ENCODE measurements around the gene SLC66A1.

SLC66A1 gene

GRCh38 chr1:19343617-19344350, 31.7 kb downstream of the SLC66A1 start:
- no peak for DNase-seq (ENCODE audit: low read depth)

GRCh38 chr1:19344372-19344810, 32.3 kb downstream of the SLC66A1 start:
- DNase-seq (ENCODE audit: low read depth): peak; percentile 44

- no peak for DNase-seq (ENCODE audit: low read depth)
Observed at GRCh38 chr1:19344831-19345230, 32.7 kb downstream of the SLC66A1 start.

- no peak for DNase-seq (ENCODE audit: low read depth)
Observed at GRCh38 chr1:19345391-19345790, 33.3 kb downstream of the SLC66A1 start.

GRCh38 chr1:19346026-19346425, 33.9 kb downstream of the SLC66A1 start:
- no peak for DNase-seq (ENCODE audit: low read depth)

GRCh38 chr1:19347533-19348172, 35.5 kb downstream of the SLC66A1 start:
- no peak for DNase-seq (ENCODE audit: low read depth)

- no peak for DNase-seq (ENCODE audit: low read depth)
Observed at GRCh38 chr1:19348441-19349198, 36.5 kb downstream of the SLC66A1 start.

- no peak for DNase-seq (ENCODE audit: low read depth)
Observed at GRCh38 chr1:19349999-19350398, 37.9 kb downstream of the SLC66A1 start.

GRCh38 chr1:19350566-19350965, 38.4 kb downstream of the SLC66A1 start:
- no peak for DNase-seq (ENCODE audit: low read depth)

GRCh38 chr1:19351873-19352272, 39.7 kb downstream of the SLC66A1 start:
- DNase-seq (ENCODE audit: low read depth): no peak

GRCh38 chr1:19352839-19353238, 40.7 kb downstream of the SLC66A1 start:
- no peak for DNase-seq (ENCODE audit: low read depth)

GRCh38 chr1:19353596-19353995, 41.5 kb downstream of the SLC66A1 start:
- DNase-seq (ENCODE audit: low read depth): no peak

GRCh38 chr1:19354531-19354981, 42.4 kb downstream of the SLC66A1 start:
- DNase-seq (ENCODE audit: low read depth): no peak

GRCh38 chr1:19356266-19356665, 44.1 kb downstream of the SLC66A1 start:
- DNase-seq (ENCODE audit: low read depth): no peak

GRCh38 chr1:19357299-19357986, 45.3 kb downstream of the SLC66A1 start:
- DNase-seq (ENCODE audit: low read depth): no peak

GRCh38 chr1:19358710-19359109, 46.6 kb downstream of the SLC66A1 start:
- no peak for DNase-seq (ENCODE audit: low read depth)

- DNase-seq (ENCODE audit: low read depth): no peak
Observed at GRCh38 chr1:19359357-19359756, 47.2 kb downstream of the SLC66A1 start.

- DNase-seq (ENCODE audit: low read depth): no peak
Observed at GRCh38 chr1:19360016-19360415, 47.9 kb downstream of the SLC66A1 start.

- no peak for DNase-seq (ENCODE audit: low read depth)
Observed at GRCh38 chr1:19360432-19360831, 48.3 kb downstream of the SLC66A1 start.

- no peak for DNase-seq (ENCODE audit: low read depth)
Observed at GRCh38 chr1:19360843-19361610, 48.9 kb downstream of the SLC66A1 start.

- DNase-seq (ENCODE audit: low read depth): peak; percentile 46
Observed at GRCh38 chr1:19361611-19362147, 49.6 kb downstream of the SLC66A1 start.
